ENCODE results near the gene OR8B2.

- TF ChIP-seq CTCF (IDR thresholded peaks at IDR 0.05) = no peak
- TF ChIP-seq POLR2A (IDR thresholded peaks at IDR 0.05) = no peak
Observed at GRCh38 chr11:124394408-124394807, 10.1 kb upstream of the OR8B2 start.
